GM12878 (cell line): Measurements from ENCODE around the gene POLR3A. TPM values are rescaled to one million over a fixed set of nuclear protein-coding genes. Genes with fewer than 3 reads are reported as not detected.

ENCODE experiments used
- ATAC-seq: fragments of 200-7000 bp; cut with Tn5 transposase; 3 replicates; pipeline ENCODE4 v1.9.1; 2020; ENCODE audit warnings: mild to moderate bottlenecking, moderate library complexity
- BruUV-seq: library from RNA; stranded (reverse); fragments of 400-500 nt; replicated peaks from 2 replicates; lab custom pipeline; 2021; lab: Mats Ljungman, UMichigan
- CTCF ChIA-PET: fragments of 300-600 bp; sonication (Branson Sonifier 250); formaldehyde crosslinking; extraction: SDS; loops from one replicate; lab custom pipeline; 2021; ENCODE audit warnings: inconsistent platforms; lab: Yijun Ruan, JAX
- POLR2A ChIA-PET: fragments of 350-600 bp; formaldehyde crosslinking; extraction: SDS; loops from one replicate; lab custom pipeline; 2021; ENCODE audit warnings: inconsistent platforms; lab: Charles Lee
- RAD21 ChIA-PET: fragments of 300-600 bp; sonication (Branson Sonifier 250); formaldehyde crosslinking; loops from one replicate; lab custom pipeline; 2023; ENCODE audit warnings: antibody characterized with exemption; ENCODE audit not compliant: unreplicated experiment; lab: Charles Lee
- SMC1A ChIA-PET: fragments of 300-600 bp; sonication (Branson Sonifier 250); formaldehyde crosslinking; loops from one replicate; lab custom pipeline; 2023; ENCODE audit not compliant: unreplicated experiment, uncharacterized antibody; lab: Charles Lee
- DNase-seq: peaks from one replicate; pipeline ENCODE4 v3.0.0-alpha.2; 2011; ENCODE audit warnings: low read depth, low spot score
- FAIRE-seq: peaks from 3 replicates; lab custom pipeline; 2011; peaks lifted over from hg19 to GRCh38; lab: Jason Lieb, UNC
- H2AFZ ChIP-seq: 2 replicates; pipeline ENCODE4 v1.6.0; 2011; ENCODE audit warnings: low read depth, low read length, control low read depth; ENCODE audit not compliant: control insufficient read depth
- H3K27ac ChIP-seq: 2 replicates; pipeline ENCODE4 v1.5.1; 2011; ENCODE audit warnings: control low read depth; ENCODE audit not compliant: control insufficient read depth, insufficient read depth
- H3K27me3 ChIP-seq, 2 experiments: replicated peaks in 1 of 2; 2 replicates each; pipeline versions ENCODE4 v1.6.0 to v1.6.1; 2011; ENCODE audit warnings: low read length in 1 of 2; ENCODE audit not compliant: control insufficient read depth in 2 of 2, insufficient read depth in 2 of 2
- H3K36me3 ChIP-seq, 2 experiments: 2 replicates each; pipeline ENCODE4 v1.5.1; 2011; ENCODE audit warnings: low read length in 1 of 2; ENCODE audit not compliant: control insufficient read depth in 2 of 2, insufficient read depth in 2 of 2
- H3K4me1 ChIP-seq: 2 replicates; pipeline ENCODE4 v1.6.1; 2011; ENCODE audit warnings: mild to moderate bottlenecking, low read length, moderate library complexity, mixed read lengths; ENCODE audit not compliant: control insufficient read depth, insufficient read depth
- H3K4me2 ChIP-seq: 2 replicates; pipeline ENCODE4 v1.6.0; 2011; ENCODE audit warnings: control low read depth; ENCODE audit not compliant: control insufficient read depth, insufficient read depth
- H3K4me3 ChIP-seq: fragments of 200-600 bp; sonication (generic); 2 replicates; pipeline ENCODE4 v1.5.1; 2016
- H3K79me2 ChIP-seq: 2 replicates; pipeline ENCODE4 v1.6.0; 2011; ENCODE audit warnings: low read length; ENCODE audit not compliant: control insufficient read depth, insufficient read depth
- H3K9ac ChIP-seq: 2 replicates; pipeline ENCODE4 v1.8.0; 2011; ENCODE audit warnings: low read length, control low read depth, mixed read lengths; ENCODE audit not compliant: control insufficient read depth, insufficient read depth
- H3K9me3 ChIP-seq: replicated peaks from 3 replicates; pipeline ENCODE4 v1.5.1; 2011; ENCODE audit warnings: mild to moderate bottlenecking, low read length; ENCODE audit not compliant: control insufficient read depth, insufficient read depth
- H4K20me1 ChIP-seq: 2 replicates; pipeline ENCODE4 v1.6.0; 2011; ENCODE audit not compliant: control insufficient read depth, insufficient read depth
- EZH2 ChIP-seq: IDR thresholded peaks from 2 replicates; pipeline ENCODE4 v1.6.1; 2012; ENCODE audit warnings: low read depth, mild to moderate bottlenecking, control low read depth, inconsistent platforms, low read length, borderline replicate concordance; ENCODE audit not compliant: control insufficient read depth
- MAX ChIP-seq: IDR thresholded peaks from 2 replicates; pipeline ENCODE4 v1.6.1; 2012; ENCODE audit warnings: low read depth, low read length, improper control_type of control experiment
- TBL1XR1 ChIP-seq: IDR thresholded peaks from 2 replicates; pipeline ENCODE4 v1.6.1; 2012; ENCODE audit warnings: low read depth, low read length, improper control_type of control experiment
- WGBS: methylation state at CpG from one replicate; pipeline ENCODE4 v1.1.6; 2016; ENCODE audit warnings: low lambda C conversion rate; ENCODE audit not compliant: insufficient replicate concordance, insufficient coverage; ENCODE audit errors: missing lambda C conversion rate; 5-methylcytosine and 5-hydroxymethylcytosine counted together
- in situ Hi-C: fragments of 300-500 bp; cut with MboI; formaldehyde crosslinking; loops from 9 replicates; pipeline ENCODE4 v1.14.3; 2018; ENCODE audit warnings: mixed read lengths
- intact Hi-C: fragments of 100-400 bp; cut with micrococcal nuclease; formaldehyde crosslinking; loops from one replicate; pipeline ENCODE4 v1.14.2; 2022; ENCODE audit not compliant: unreplicated experiment
- polyA plus RNA-seq, 11 experiments: library from polyadenylated mRNA; depleted of rRNA in 4 of 11; unstranded in 6 of 11; stranded (reverse) in 5 of 11; fragments of >200 nt; fragmentation: Nextera tagmentation in 4 of 11; fragmentation: Illumina TruSeq in 1 of 11; extraction: Ambion mirVana in 4 of 11; extraction: Trizol in 1 of 11; gene quantifications; 1 replicate in 1 of 11; 2 replicates in 10 of 11; pipeline versions ENCODE4 v1.2.1 to v1.2.3, GENCODE V29; 2011 to 2016; ENCODE audit warnings: inconsistent platforms in 2 of 11, missing spikeins in 2 of 11, low read depth in 1 of 11
- total RNA-seq, 4 experiments: library from RNA; depleted of rRNA in 3 of 4; stranded (reverse); fragments of >200 nt in 3 of 4; fragmentation: Illumina TruSeq in 1 of 4; extraction: Trizol in 1 of 4; gene quantifications; 2 replicates each; pipeline versions ENCODE4 v1.2.1 to v1.2.3, GENCODE V29; 2013 to 2021

Gene POLR3A
- total and polyA plus RNA-seq, 10 of the 15 experiments (the other 5 are each of a cell fraction or from before 2014, with no cell fraction given) = 5.4 to 20.4 (median 14.4) TPM

DNA sequence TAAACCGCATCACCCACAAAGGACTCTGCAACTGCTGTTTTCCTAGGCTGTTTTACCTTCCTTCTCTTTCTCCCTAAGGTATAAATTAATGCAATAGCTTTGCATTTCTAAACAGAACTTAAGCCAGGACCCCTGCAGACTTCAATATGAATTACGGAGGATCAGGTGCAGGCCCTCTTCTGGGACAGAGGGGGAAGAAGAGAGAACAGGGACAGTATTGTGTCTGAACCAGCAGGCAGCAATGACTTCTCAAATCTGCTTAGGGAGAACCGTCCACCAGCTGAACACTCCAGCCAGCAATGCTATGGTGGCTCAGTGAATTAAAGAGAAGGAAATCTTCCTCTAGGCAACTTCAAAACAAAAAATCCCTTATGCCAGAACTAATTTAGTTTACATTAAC lies 35.7 kb downstream of the POLR3A start:
- intact Hi-C loops = no loop called here
- H3K27ac ChIP-seq = no peak overlapping the region
- FAIRE-seq = no peak
- CTCF ChIA-PET = interaction anchor here (1.5 kb wide), 1 partner anchor 19 kb away, joined by 4 read pairs; no protein-coding TSS in a partner anchor
- in situ Hi-C loops = no loop called here
- no peak overlapping the region for H3K4me2 ChIP-seq
- no peaks in the 10 kb centered on the region for H3K27me3 ChIP-seq
- no peaks in the 10 kb centered on the region for H4K20me1 ChIP-seq
- H3K9me3 ChIP-seq = no peaks in the 10 kb centered on the region
- H3K36me3 ChIP-seq = peaks cover 3 to 15% of the 10 kb centered on the region in 2 experiments; a peak in 3 of 4 replicates
- no peak for DNase-seq
- no peak overlapping the region for H3K9ac ChIP-seq
- no peak for ATAC-seq
- SMC1A ChIA-PET = no interaction called here
- H3K4me3 ChIP-seq = no peak overlapping the region
- POLR2A ChIA-PET = no interaction called here
- WGBS = 97% methylated on average over 3 of the region's 3 CpGs
- no TSS peak for BruUV-seq
- RAD21 ChIA-PET = no interaction called here
- no peak overlapping the region for H2AFZ ChIP-seq
- no peaks in the 10 kb centered on the region for H3K79me2 ChIP-seq
- TF ChIP-seq EZH2 = no peak
- TF ChIP-seq, all 136 proteins: peak for 0
- no peaks in the 10 kb centered on the region for H3K4me1 ChIP-seq

DNA sequence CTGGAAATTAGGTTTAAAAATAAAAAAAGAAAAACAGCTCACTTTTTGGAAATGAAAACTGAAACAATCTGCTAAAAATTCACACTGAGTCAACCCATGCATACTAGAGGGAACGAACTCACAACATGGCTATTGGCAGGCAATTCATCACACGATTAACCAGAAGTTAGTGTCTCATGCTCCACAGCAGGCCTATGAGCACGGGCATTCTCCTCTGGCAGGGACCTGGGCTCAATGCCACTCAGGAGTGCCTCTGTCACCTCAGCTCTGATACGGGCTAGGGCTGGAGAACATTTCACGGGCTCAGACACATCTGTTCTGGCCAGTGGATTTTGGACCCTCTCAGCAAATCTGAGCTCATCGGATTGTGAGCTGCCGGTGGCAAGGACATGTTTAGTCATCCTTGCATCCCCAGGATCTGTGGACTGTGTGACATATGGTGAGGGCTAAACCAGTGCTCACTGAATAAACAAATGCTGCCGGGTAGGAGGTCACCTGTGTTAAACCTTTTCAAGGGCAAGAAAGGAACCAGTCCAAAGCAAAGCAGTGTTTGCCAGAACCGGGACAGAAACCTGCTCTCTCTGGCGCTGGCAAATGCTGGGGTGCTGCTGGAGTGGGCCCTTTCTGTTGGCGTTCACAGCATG lies 40.1 kb downstream of the POLR3A start:
- in situ Hi-C loops = no loop called here
- Histone ChIP-seq H3K9me3 (no peaks in the 10 kb centered on the region), H2AFZ (no peak overlapping the region), H3K27me3 (no peaks in the 10 kb centered on the region), H3K36me3 (peaks cover 9 to 29% of the 10 kb centered on the region in 2 experiments; a peak in 3 of 4 replicates), H3K4me2 (no peak overlapping the region), H3K27ac (no peak overlapping the region), H4K20me1 (no peaks in the 10 kb centered on the region), H3K79me2 (no peaks in the 10 kb centered on the region), H3K4me1 (no peaks in the 10 kb centered on the region), H3K9ac (no peak overlapping the region), H3K4me3 (no peak overlapping the region)
- DNase-seq (no peak), FAIRE-seq (no peak), ATAC-seq (no peak)
- no peak for TF ChIP-seq MAX
- TF ChIP-seq TBL1XR1 = no peak
- ChIA-PET CTCF (no interaction called here), RAD21 (no interaction called here), POLR2A (no interaction called here), SMC1A (no interaction called here)
- intact Hi-C loops = no loop called here
- 77% methylated on average over 11 of the region's 11 CpGs for WGBS
- no TSS peak for BruUV-seq
